Measurements from ENCODE around the gene OR8B2. TPM values are rescaled to one million over a fixed set of nuclear protein-coding genes. Genes with fewer than 3 reads are reported as not detected.

OR8B2 gene
- total RNA-seq, 1 experiment from 2014 or later: not detected

GRCh38 chr11:124402326-124402922 lies 18.1 kb upstream of the OR8B2 start:
- Histone ChIP-seq H3K27ac (ENCODE audit: low read depth, low read length) (no peak overlapping the region), H3K4me2 (ENCODE audit: low read length) (no peak overlapping the region), H3K9me3 (ENCODE audit: control insufficient read depth in 1 of 2, insufficient read depth in 1 of 2, low read depth in 1 of 2, low read length in 2 of 2) (no peaks in the 10 kb centered on the region), H3K36me3 (ENCODE audit: control insufficient read depth in 1 of 2, insufficient read depth in 2 of 2, low read length in 2 of 2) (no peaks in the 10 kb centered on the region), H3K4me1 (ENCODE audit: control insufficient read depth in 1 of 2, insufficient read depth in 2 of 2, low read length in 2 of 2) (no peaks in the 10 kb centered on the region), H4K20me1 (ENCODE audit: insufficient read depth) (no peaks in the 10 kb centered on the region), H2AFZ (ENCODE audit: low read depth, low read length, poor library complexity, severe bottlenecking) (no peak overlapping the region), H3K9me2 (ENCODE audit: insufficient read depth) (no peaks in the 10 kb centered on the region), H3K4me3 (replicated peaks in 1 of 2; ENCODE audit: low read depth in 1 of 2, low read length in 2 of 2) (no peak overlapping the region), H3K9ac (ENCODE audit: low read length) (no peak overlapping the region), H3K27me3 (ENCODE audit: insufficient read depth, low read length) (peaks cover 29% of the 10 kb centered on the region), H3K79me2 (ENCODE audit: insufficient read depth, low read length) (no peaks in the 10 kb centered on the region)
- RAD21 ChIA-PET (ENCODE audit: low non-redundant PET in 1 of 2, low total read pairs in 2 of 2, uncharacterized antibody in 2 of 2, unreplicated experiment in 2 of 2): no interaction called here
- no TSS peak for BruUV-seq (replicated peaks)
- DNase-seq (ENCODE audit: low read depth, low spot score) (peak; percentile 60), ATAC-seq (peak; percentile 95)
- intact Hi-C loops (cut with micrococcal nuclease): no loop called here
- TF ChIP-seq ELF1 (IDR thresholded peaks at IDR 0.05; ENCODE audit: borderline replicate concordance, low read depth): no peak
- peak; percentile 72 to 86 (median 84) for TF ChIP-seq CTCF (IDR thresholded peaks at IDR 0.05 in 2 of 3, conservative IDR thresholded peaks at IDR 0.05 in 1 of 3; ENCODE audit: borderline replicate concordance in 1 of 3, insufficient read depth in 1 of 3, low read depth in 2 of 3, low read length in 2 of 3)
- TF ChIP-seq SRF (IDR thresholded peaks at IDR 0.05; ENCODE audit: low read depth): no peak
- TF ChIP-seq REST (IDR thresholded peaks at IDR 0.05; ENCODE audit: low read depth): no peak
- no peak for TF ChIP-seq CEBPB (IDR thresholded peaks at IDR 0.05; ENCODE audit: low read depth)
- peak; percentile 76 for TF ChIP-seq RAD21 (IDR thresholded peaks at IDR 0.05; ENCODE audit: low read depth)
- no peak for TF ChIP-seq POLR2AphosphoS5 (IDR thresholded peaks at IDR 0.05; ENCODE audit: low read depth, low read length)
- TF ChIP-seq ZNF274 (IDR thresholded peaks at IDR 0.05; ENCODE audit: low read depth, low read length): no peak
- no peak for TF ChIP-seq EZH2 (IDR thresholded peaks at IDR 0.05)
- no peak for TF ChIP-seq ZBTB33 (IDR thresholded peaks at IDR 0.05; ENCODE audit: extremely low read depth, insufficient replicate concordance, low read length)
- no peak for TF ChIP-seq EZH2phosphoT487 (IDR thresholded peaks at IDR 0.05; ENCODE audit: borderline replicate concordance)
- no peak for TF ChIP-seq YY1 (IDR thresholded peaks at IDR 0.05; ENCODE audit: extremely low read depth, insufficient replicate concordance, low read depth, low read length)
- POLR2A ChIA-PET: no interaction called here
- CTCF ChIA-PET: interaction anchor here (0.6 to 1.4 kb wide), 6 partner anchors 9 to 392 kb away, joined by 3 to 8 read pairs (median 3); no protein-coding TSS in a partner anchor

Data from HCT116 (cell line).